Body of pancreas (tissue), 4 donors: ENCODE measurements around the gene SDHD.

Source experiments
- CTCF ChIP-seq, 7 experiments: fragments of 450-650 bp in 4 of 7; fragments of 200-600 bp in 3 of 7; sonication (generic) in 3 of 7; IDR thresholded peaks; one replicate each; pipeline ENCODE4 v1.5.1; 2016 to 2019; ENCODE audit warnings: antibody characterized with exemption in 7 of 7
- POLR2A ChIP-seq, 3 donors: fragments of 450-650 bp; IDR thresholded peaks; one replicate each; pipeline ENCODE4 v1.6.1; 2016; ENCODE audit warnings: antibody characterized with exemption in 3 of 3, mild to moderate bottlenecking in 2 of 3

GRCh38 chr11:112132737-112133136 is 46.1 kb downstream of the SDHD start:
- TF ChIP-seq CTCF (IDR thresholded peaks at IDR 0.05) (no peak), POLR2A (IDR thresholded peaks at IDR 0.05) (no peak)
